CD14-positive monocyte (primary cell): ENCODE measurements around the gene SYNDIG1. TPM values are rescaled to one million over a fixed set of nuclear protein-coding genes. Genes with fewer than 3 reads are reported as not detected.

Experiments
- DNase-seq, 3 donors: peaks; one replicate each; pipeline ENCODE4 v3.0.0-alpha.2; 2011 to 2022
- H2AFZ ChIP-seq: 2 replicates; pipeline ENCODE4 v1.6.0; 2012; ENCODE audit warnings: mild to moderate bottlenecking, low read depth, low read length, inconsistent platforms; ENCODE audit not compliant: insufficient read depth, poor library complexity, severe bottlenecking
- H3K27ac ChIP-seq, 2 donors: 1 replicate in 1 of 2; 2 replicates in 1 of 2; pipeline ENCODE4 v1.5.1; 2012 to 2013; ENCODE audit warnings: low read length in 2 of 2, control low read depth in 1 of 2, inconsistent platforms in 1 of 2, low read depth in 1 of 2, mild to moderate bottlenecking in 1 of 2
- H3K27me3 ChIP-seq, 2 donors: one replicate each; pipeline versions ENCODE4 v1.6.0 to v1.6.1; 2011 to 2013; ENCODE audit warnings: low read length in 2 of 2; ENCODE audit not compliant: control insufficient read depth in 2 of 2, insufficient read depth in 2 of 2
- H3K36me3 ChIP-seq, 2 donors: replicated peaks in 1 of 2; 1 replicate in 1 of 2; 2 replicates in 1 of 2; pipeline versions ENCODE4 v1.5.1 to v1.6.1; 2012 to 2013; ENCODE audit warnings: low read length in 2 of 2, control low read depth in 1 of 2, inconsistent platforms in 1 of 2, mild to moderate bottlenecking in 1 of 2; ENCODE audit not compliant: insufficient read depth in 2 of 2, control insufficient read depth in 1 of 2
- H3K4me1 ChIP-seq, 2 donors: 1 replicate in 1 of 2; 2 replicates in 1 of 2; pipeline versions ENCODE4 v1.5.1 to v1.6.1; 2012 to 2013; ENCODE audit warnings: low read length in 2 of 2, control low read depth in 1 of 2, inconsistent platforms in 1 of 2, mild to moderate bottlenecking in 1 of 2, moderate library complexity in 1 of 2; ENCODE audit not compliant: insufficient read depth in 2 of 2, control insufficient read depth in 1 of 2
- H3K4me2 ChIP-seq: replicated peaks from 2 replicates; pipeline ENCODE3; 2012; ENCODE audit warnings: low read length, moderate library complexity, mild to moderate bottlenecking; ENCODE audit not compliant: poor library complexity, severe bottlenecking; ENCODE audit errors: extremely low read depth
- H3K4me3 ChIP-seq, 3 experiments: fragments of 200-600 bp in 1 of 3; sonication (generic) in 1 of 3; replicated peaks in 1 of 3; 1 replicate in 2 of 3; 2 replicates in 1 of 3; pipeline ENCODE4 v1.5.1; 2011 to 2013; ENCODE audit warnings: low read length in 3 of 3, mild to moderate bottlenecking in 3 of 3, control low read depth in 2 of 3, low read depth in 2 of 3, inconsistent platforms in 1 of 3, moderate library complexity in 1 of 3
- H3K79me2 ChIP-seq: 2 replicates; pipeline ENCODE4 v1.6.0; 2012; ENCODE audit warnings: mild to moderate bottlenecking, control low read depth, inconsistent platforms, low read length, moderate library complexity; ENCODE audit not compliant: insufficient read depth
- H3K9ac ChIP-seq: 2 replicates; pipeline ENCODE4 v1.6.0; 2017; ENCODE audit warnings: low read length, mild to moderate bottlenecking; ENCODE audit not compliant: insufficient read depth, poor library complexity, severe bottlenecking
- H3K9me3 ChIP-seq, 2 donors: replicated peaks in 1 of 2; 1 replicate in 1 of 2; 2 replicates in 1 of 2; pipeline versions ENCODE4 v1.5.1 to v1.6.1; 2012 to 2013; ENCODE audit warnings: low read length in 2 of 2, control low read depth in 1 of 2; ENCODE audit not compliant: control insufficient read depth in 1 of 2, insufficient read depth in 1 of 2
- H4K20me1 ChIP-seq: 2 replicates; pipeline ENCODE4 v1.6.0; 2012; ENCODE audit warnings: mild to moderate bottlenecking, low read length, control low read depth, moderate library complexity; ENCODE audit not compliant: insufficient read depth
- H3K27ac Mint-ChIP-seq, 7 donors: one replicate each; pipeline ENCODE4 v1.8.0; 2020; ENCODE audit warnings: mild to moderate bottlenecking in 7 of 7, mixed read lengths in 7 of 7, moderate library complexity in 6 of 7, inconsistent platforms in 2 of 7
- H3K27me3 Mint-ChIP-seq, 3 donors: one replicate each; pipeline ENCODE4 v1.8.0; 2021 to 2022; ENCODE audit warnings: low read depth in 3 of 3, mild to moderate bottlenecking in 3 of 3, mixed read lengths in 3 of 3, moderate library complexity in 3 of 3, inconsistent platforms in 1 of 3
- H3K36me3 Mint-ChIP-seq, 2 donors: one replicate each; pipeline ENCODE4 v1.8.0; 2020; ENCODE audit warnings: mixed read lengths in 2 of 2, inconsistent platforms in 1 of 2, mild to moderate bottlenecking in 1 of 2
- H3K4me1 Mint-ChIP-seq: one replicate; pipeline ENCODE4 v1.8.0; 2020; ENCODE audit warnings: mild to moderate bottlenecking, mixed read lengths
- H3K4me3 Mint-ChIP-seq, 2 donors: one replicate each; pipeline ENCODE4 v1.8.0; 2020; ENCODE audit warnings: mild to moderate bottlenecking in 2 of 2, mixed read lengths in 2 of 2, moderate library complexity in 1 of 2
- H3K9me3 Mint-ChIP-seq, 7 donors: one replicate each; pipeline ENCODE4 v1.8.0; 2020 to 2022; ENCODE audit warnings: mixed read lengths in 7 of 7, mild to moderate bottlenecking in 6 of 7, moderate library complexity in 6 of 7, inconsistent platforms in 2 of 7
- WGBS: methylation state at CpG from one replicate; pipeline ENCODE4 v1.1.5; 2013; ENCODE audit warnings: missing lambda C conversion rate; ENCODE audit not compliant: insufficient coverage; 5-methylcytosine and 5-hydroxymethylcytosine counted together
- intact Hi-C, 2 donors: fragments of 100-400 bp; cut with micrococcal nuclease; formaldehyde crosslinking; loops; one replicate each; pipeline versions ENCODE4 v1.15.0 to v1.15.1; 2023
- polyA plus RNA-seq, 3 donors: library from polyadenylated mRNA; depleted of rRNA in 1 of 3; unstranded in 2 of 3; stranded (reverse) in 1 of 3; fragments of 300-500 nt in 2 of 3; fragments of >200 nt in 1 of 3; fragmentation: Illumina TruSeq in 2 of 3; gene quantifications; 1 replicate in 2 of 3; 2 replicates in 1 of 3; pipeline ENCODE4 v1.2.3, GENCODE V29; 2012 to 2021
- TF ChIP-seq, protein P1 (sequence below): fragments of 200-600 bp; IDR thresholded peaks from one replicate; pipeline ENCODE4 v1.8.0; 2022; ENCODE audit warnings: antibody characterized with exemption, mild to moderate bottlenecking

The SYNDIG1 gene
- polyA plus RNA-seq, 3 donors, result not detected

DNA sequence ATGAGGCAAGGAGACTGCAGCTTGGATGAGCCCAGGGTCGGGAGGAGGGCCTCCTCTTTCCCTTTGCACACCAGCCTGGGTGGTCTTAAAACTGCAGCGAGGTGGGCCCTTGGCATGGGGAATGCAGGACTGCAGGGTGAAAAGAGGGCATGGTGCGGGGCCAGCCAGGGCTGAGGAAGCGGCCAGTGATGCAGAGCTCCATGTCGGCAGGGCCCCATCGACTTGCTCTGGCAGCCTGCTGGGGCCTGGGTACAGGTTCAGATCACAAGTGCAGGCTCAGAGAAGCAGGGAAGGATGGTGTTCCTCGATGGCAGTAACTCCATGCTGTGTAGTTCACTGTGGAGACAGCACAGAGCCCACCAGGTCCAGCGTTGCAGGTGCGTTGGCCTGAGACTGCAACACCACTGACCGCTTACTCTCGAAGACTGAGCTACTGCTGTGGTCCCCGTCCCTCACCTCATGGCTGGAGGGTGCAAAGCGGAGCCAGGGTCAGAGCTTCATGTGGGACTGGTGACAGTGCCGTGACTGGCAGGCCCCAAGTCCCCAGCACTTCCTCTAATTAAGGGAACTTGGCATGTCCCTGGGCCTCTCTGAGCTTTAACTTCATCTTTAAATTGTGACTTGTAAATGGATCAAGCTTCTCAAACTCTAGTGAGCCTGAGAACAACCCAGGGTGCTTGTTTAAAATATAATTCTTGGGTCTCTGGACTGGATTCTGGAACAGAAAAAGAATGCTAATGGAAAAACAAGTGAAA lies 223.2 kb downstream of the SYNDIG1 start:
- no peak overlapping the region for H3K4me3 Mint-ChIP-seq
- intact Hi-C loops, result no loop called here
- WGBS, result 73% methylated on average over 14 of the region's 14 CpGs
- no peaks in the 10 kb centered on the region for H3K79me2 ChIP-seq
- H3K4me1 Mint-ChIP-seq, result peaks cover 4% of the 10 kb centered on the region
- no peak overlapping the region for H3K27ac Mint-ChIP-seq
- no peak overlapping the region for H3K9ac ChIP-seq
- DNase-seq, result no peak
- TF ChIP-seq, protein P1, sequence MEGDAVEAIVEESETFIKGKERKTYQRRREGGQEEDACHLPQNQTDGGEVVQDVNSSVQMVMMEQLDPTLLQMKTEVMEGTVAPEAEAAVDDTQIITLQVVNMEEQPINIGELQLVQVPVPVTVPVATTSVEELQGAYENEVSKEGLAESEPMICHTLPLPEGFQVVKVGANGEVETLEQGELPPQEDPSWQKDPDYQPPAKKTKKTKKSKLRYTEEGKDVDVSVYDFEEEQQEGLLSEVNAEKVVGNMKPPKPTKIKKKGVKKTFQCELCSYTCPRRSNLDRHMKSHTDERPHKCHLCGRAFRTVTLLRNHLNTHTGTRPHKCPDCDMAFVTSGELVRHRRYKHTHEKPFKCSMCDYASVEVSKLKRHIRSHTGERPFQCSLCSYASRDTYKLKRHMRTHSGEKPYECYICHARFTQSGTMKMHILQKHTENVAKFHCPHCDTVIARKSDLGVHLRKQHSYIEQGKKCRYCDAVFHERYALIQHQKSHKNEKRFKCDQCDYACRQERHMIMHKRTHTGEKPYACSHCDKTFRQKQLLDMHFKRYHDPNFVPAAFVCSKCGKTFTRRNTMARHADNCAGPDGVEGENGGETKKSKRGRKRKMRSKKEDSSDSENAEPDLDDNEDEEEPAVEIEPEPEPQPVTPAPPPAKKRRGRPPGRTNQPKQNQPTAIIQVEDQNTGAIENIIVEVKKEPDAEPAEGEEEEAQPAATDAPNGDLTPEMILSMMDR, result no peak
- no peaks in the 10 kb centered on the region for H4K20me1 ChIP-seq
- peaks cover 0 to 2% (median 0%) of the 10 kb centered on the region in 3 donors for H3K27me3 Mint-ChIP-seq
- no peak overlapping the region for H3K27ac ChIP-seq
- H3K4me1 ChIP-seq, result no peaks in the 10 kb centered on the region
- no peak overlapping the region for H2AFZ ChIP-seq
- H3K9me3 Mint-ChIP-seq, result peaks cover 0 to 9% (median 0%) of the 10 kb centered on the region in 7 donors
- H3K27me3 ChIP-seq, result no peaks in the 10 kb centered on the region
- no peak overlapping the region for H3K4me2 ChIP-seq
- no peak overlapping the region for H3K4me3 ChIP-seq
- H3K9me3 ChIP-seq, result no peaks in the 10 kb centered on the region
- H3K36me3 Mint-ChIP-seq, result no peaks in the 10 kb centered on the region
- no peaks in the 10 kb centered on the region for H3K36me3 ChIP-seq

DNA sequence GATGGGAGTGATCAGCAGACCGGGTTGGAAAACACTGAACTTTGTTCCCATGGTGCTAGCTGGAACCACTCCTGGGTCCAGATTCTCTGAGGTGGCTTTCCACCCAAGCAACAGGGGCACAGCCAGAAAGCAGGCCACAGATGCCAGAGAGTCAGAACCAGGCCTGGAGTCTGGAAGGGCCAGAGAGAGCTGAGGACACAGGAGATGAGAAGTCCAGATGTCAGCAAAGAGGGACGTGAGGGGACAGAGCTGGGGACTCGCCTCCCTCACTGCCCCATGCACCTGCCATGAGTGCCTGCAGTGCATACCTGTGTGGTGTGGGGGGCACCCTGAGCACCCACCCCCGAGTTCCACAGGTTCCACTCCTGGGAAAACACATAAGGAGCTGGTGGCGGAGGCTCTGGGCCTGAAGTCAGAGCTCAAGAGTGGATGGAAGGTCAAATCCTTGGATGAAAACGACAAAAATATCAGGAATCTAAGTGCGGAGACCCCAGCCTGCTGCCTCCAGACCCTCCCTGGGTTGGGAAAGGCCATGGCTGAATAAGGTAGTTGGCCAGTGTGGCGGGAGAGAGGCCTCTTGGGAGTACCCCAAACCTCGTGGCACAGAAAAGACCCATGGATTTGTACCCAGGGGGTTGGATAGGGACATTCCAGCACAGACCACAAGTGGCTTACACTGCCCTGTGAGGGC lies 224.2 kb downstream of the SYNDIG1 start:
- Histone ChIP-seq H2AFZ (no peak overlapping the region), H3K4me2 (no peak overlapping the region), H3K36me3 (no peaks in the 10 kb centered on the region), H3K9me3 (no peaks in the 10 kb centered on the region), H3K9ac (no peak overlapping the region), H4K20me1 (no peaks in the 10 kb centered on the region), H3K27ac (no peak overlapping the region), H3K27me3 (no peaks in the 10 kb centered on the region), H3K4me1 (no peaks in the 10 kb centered on the region), H3K79me2 (no peaks in the 10 kb centered on the region), H3K4me3 (no peak overlapping the region)
- Mint-ChIP-seq H3K27me3 (peaks cover 0 to 2% (median 0%) of the 10 kb centered on the region in 3 donors), H3K36me3 (no peaks in the 10 kb centered on the region), H3K4me1 (peaks cover 4% of the 10 kb centered on the region), H3K4me3 (no peak overlapping the region), H3K27ac (no peak overlapping the region), H3K9me3 (peaks cover 0 to 3% (median 0%) of the 10 kb centered on the region in 7 donors)
- TF ChIP-seq, protein P1, result no peak
- no peak for DNase-seq
- WGBS, result 95% methylated on average over 7 of the region's 9 CpGs
- intact Hi-C loops, result no loop called here
